ENCODE data around the gene SLC28A1.

SLC28A1 gene

GRCh38 chr15:84946772-84947489 lies 62.5 kb downstream of the SLC28A1 start:
- DNase-seq = no peak

DNA sequence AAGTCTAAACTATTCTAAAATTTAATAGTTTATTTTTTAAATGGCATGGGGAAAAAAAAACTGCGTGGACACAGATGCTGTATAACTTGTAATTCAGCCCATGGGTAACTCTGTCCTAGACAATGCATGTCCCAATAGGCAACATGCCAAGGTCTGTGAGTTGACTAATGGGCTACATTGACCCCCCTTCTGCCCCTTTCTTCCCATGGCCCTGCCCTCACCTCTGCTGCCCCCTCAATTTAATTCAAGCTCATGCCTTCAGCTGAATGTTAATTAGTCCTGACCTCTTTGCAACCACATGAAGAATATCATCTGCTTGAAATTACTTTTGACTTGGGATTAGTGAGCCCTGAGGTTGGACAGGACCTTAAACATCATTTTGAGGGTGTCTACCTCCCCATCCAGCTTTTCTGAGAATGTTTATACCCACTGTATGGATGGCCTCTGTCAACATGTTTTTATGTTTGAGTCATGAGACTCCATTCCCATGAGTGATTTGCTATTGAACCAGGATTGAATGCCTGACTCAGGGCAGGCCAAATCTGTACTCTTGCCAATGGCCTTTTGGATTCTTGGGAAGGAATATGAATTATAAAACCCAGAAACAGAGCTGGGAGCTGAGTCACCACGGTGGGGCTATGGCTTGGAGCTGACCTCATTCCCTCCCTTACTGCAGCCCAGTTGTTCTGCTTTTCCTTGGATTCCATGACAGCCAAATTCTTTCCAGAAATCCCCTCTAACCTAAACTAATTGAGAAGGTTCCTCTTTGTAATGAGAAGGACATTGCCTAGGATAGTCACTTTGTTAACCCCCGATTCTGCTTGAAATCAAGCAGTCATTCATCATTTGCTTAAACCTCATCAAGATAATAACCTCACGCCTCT lies 63.7 kb downstream of the SLC28A1 start:
- DNase-seq = no peak

GRCh38 chr15:84949043-84949442 lies 64.6 kb downstream of the SLC28A1 start:
- no peak for DNase-seq

DNA sequence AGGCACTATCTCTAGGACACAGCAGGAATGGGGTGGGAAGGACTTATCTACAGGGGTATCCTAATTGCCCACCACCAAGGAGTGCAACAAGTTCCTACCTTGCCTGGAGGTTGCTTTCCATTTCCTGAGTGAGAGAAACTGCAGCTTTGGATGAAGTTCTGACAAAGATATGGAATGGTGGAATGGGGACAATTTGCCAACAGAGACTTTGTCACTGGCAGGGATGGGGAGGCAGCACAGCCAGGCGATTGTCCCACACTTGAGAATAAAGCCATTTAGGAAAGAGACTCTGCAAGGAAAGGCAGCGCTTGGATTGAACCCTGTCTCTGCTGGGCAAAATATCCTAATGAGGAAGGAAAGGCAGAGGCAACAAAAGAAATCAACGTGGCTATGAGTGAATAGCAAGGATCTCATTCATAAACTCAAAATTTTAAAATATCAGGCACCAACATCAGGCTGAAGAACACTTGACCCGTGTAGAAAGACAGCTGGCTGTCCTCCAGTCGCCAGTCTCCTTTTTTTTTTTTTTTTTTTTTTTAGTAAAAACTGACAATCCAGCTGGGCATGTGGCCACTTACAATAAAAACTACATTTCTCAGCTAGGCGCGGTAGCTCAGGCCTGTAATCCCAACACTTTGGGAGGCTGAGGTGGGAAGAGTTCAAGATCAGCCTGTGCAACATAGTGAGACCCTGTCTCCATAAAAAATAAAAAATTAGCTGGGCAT lies 65.5 kb downstream of the SLC28A1 start:
- DNase-seq = no peak

DNA sequence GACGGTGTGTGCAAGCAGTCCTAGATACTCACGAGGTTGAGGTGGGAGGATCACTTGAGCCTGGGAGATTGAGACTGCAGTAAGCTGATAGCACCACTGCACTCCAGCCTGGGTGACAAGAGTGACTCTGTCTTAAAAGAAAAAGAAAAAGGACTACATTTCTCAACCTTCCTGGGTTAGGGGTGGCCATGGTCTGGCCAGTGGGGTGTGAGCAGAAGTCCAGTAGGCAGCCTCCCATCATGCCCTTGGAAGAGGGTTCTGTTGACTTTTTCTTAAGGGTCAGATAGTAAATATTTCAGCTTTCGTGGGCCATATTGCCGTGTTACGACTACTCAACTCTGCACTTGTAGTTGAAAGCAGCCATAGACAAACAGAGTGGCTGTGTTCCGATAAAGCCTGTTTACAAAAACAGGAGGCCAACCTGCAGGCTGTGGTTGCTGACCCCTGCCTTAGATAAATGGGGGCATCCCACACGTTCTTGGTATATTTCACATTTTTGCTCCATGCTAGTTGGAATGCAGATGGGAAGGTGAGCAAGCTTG lies 66.2 kb downstream of the SLC28A1 start:
- no peak for DNase-seq

DNA sequence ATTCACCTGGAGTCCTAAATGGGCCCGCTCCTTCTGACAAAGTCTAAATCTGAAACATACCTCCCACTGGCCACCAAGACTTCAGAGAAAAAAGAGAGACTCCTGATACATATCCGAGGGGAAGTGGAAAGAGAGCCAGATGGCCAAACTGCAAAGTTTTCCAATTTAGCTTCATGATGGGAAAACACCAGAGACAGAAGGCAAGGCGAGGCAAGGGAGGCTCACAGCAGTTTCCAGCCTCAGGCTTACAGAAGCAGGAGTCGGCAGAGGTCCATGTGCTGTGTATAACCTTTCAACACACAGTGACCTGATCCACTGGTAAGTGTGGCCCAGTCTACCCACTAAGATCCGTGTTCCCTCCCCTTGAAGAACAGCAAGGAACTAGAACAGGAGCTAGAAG lies 67.3 kb downstream of the SLC28A1 start:
- DNase-seq = no peak

DNA sequence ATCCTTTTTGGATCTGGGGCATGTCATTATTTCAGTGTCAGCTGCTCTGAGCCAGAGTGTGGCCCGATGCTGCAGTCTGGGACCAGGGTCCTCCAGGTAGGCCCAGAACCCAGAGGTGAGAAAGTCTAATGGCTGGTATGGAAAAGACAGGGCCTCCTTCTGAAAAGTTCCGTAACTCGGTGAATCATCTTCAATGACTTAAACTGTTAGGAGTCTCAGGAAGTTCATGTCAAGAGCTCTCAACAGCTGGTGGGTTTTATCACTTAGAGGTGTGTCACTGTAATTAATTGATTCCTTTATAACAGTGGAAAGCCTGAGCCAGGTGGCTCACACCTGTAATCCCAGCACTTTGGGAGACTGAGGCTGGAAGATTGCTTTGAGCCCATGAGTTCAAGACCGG lies 68.7 kb downstream of the SLC28A1 start:
- DNase-seq = no peak

DNA sequence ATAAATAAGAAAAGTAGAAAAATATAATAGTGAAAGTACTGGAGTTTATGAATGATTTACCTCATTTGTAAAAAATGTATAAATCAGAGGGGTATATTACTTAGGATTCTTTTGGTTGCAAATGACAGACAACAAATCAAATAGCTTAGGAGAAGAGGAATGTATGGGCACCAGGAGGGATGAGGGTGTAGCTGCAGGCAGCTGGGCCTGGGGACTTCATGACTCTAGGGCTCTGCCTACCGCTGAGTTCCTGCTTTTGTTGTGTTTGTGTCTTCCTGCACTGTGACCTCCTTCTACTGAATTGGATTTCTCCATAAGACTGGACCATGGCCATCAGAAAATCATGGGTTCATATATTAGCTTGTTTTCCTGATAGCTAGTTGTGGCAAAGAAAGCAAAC lies 69.3 kb downstream of the SLC28A1 start:
- DNase-seq = no peak

- DNase-seq = peak; percentile 27 to 29
These were observed 70.8 kb downstream of the SLC28A1 start for GRCh38 chr15:84955089-84955848.

GRCh38 chr15:84956199-84956598 lies 71.7 kb downstream of the SLC28A1 start:
- no peak for DNase-seq

GRCh38 chr15:84960391-84961113 lies 76.1 kb downstream of the SLC28A1 start:
- no peak for DNase-seq

DNA sequence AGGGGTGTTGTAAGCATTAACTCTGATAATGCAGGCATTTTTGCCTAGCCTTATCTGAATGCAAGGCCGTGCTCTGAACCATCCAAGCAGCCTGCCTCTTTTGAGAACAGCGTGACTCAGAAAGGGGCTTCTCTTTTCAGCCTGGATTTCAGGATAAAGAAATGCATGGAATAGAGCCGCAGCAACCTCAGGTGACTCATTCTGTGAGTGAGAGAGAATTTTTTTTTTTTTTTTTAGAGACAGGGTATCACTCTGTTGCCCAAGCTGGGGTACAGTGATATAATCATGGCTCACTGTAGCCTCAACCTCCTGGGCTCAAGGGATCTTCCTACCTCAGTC lies 76.6 kb downstream of the SLC28A1 start:
- no peak for DNase-seq

DNA sequence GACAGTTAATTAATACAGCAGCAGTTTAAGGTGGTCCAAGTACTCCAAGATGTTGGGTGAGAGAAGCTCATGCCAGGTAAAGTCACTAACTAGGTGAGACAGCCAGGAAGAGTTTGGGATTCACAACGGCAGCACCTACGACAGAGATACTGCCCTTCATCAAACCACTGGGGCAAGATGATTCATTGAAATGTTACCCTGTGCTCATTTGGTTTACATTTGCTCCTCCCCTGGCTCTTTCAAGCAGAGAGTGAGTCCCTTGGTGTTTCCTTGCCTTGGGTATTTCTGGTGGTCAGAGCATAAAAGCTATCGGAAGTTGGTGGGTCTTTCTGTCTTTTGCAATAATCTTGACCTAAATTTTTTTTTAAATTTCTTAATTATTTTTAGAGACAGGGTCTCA lies 77.2 kb downstream of the SLC28A1 start:
- DNase-seq = no peak

GRCh38 chr15:84962955-84963354 lies 78.5 kb downstream of the SLC28A1 start:
- DNase-seq = no peak

GRCh38 chr15:84967380-84967779 lies 82.9 kb downstream of the SLC28A1 start:
- DNase-seq = no peak

- DNase-seq = no peak
These were observed 83.8 kb downstream of the SLC28A1 start for GRCh38 chr15:84968301-84968700.

DNA sequence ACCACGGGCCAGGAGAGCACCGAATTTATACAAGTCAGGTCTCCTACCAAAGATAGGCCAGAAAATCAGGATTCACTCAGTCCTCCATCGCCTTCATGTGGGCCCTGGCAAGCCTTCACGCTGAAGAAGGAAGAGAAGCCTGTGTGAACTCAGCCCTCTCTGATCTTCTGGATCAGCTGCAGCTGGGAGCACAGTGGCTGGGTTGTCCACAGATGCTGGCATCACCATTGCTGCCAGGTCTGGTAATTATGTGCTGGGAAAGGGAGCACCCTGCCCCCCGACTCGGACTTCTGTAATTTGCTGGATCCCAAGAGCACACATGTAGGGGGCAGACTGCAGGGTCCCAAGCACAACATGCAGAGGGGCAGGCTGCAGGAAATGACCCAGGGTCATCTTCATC lies 84.8 kb downstream of the SLC28A1 start:
- no peak for DNase-seq

- no peak for DNase-seq
These were observed 86.4 kb downstream of the SLC28A1 start for GRCh38 chr15:84970843-84971242.

DNA sequence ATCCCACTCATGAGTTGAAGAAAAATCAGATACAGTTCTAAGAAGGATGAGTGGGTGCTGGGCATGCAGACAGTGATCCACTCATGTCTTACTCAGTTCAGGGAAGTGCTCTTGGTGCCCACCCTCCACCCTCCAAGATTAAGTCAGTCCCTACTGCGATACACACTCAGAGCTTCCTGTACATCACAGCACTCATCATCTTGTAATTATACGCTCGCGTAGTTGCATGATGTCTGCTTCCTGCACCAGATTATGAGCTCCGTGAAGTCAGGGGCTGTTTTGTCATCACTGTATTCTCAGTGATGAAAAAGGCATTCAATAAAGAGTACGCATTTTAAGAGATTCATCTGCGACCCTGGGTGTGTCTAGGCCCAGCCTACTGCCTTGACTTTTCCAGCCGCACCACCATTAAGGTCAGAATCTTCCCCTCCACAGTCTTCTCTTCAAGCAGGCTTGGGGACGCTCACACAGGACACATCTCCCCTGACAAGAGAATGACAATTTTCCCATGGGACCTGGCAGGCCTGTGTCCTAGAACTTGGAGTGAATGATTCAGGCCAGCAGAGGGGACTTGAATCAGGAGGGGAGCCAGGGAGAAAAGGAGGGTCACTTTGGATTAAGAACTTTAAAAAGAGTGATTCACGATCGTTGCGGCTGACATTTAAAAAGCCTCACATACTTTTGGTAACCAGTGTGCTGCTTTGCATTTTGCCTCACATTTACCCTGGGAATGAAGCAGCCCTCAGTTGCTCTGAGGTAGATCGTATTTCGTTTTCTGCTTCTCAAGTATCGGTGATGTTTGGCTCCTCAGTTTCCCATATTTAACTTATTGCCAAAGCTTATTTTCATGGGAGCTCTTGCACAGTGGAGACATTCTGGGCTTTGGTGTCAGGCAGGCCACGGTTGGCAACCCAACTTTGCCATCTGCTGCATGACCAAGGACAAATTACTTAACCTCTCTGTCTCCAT lies 89.3 kb downstream of the SLC28A1 start:
- no peak for DNase-seq

- no peak for DNase-seq
These were observed 91.4 kb downstream of the SLC28A1 start for GRCh38 chr15:84975871-84976351.

All from stimulated activated CD4-positive, alpha-beta T cell treated with anti-CD3 and anti-CD28 coated beads, Interleukin-4, amount 100 ng/mL, for 4 hours (primary cell).